HL-60/S4 (cell line): ENCODE results near the gene SVEP1.
"Not testable (repeated sequence)": the region's sequence is repeated elsewhere in the genome, so short reads cannot be mapped to it uniquely, and the experiment has no call there.

ENCODE experiments used
- in situ Hi-C: fragments of 300-500 bp; cut with MboI; formaldehyde crosslinking; loops from 2 replicates; pipeline ENCODE4 v1.14.3; 2022; ENCODE audit warnings: low sequenced_read_pairs

SVEP1 gene

GRCh38 chr9:110452227-110452801, 127.2 kb downstream of the SVEP1 start:
- in situ Hi-C loops: no loop called here

- in situ Hi-C loops: no loop called here
These were observed 127.8 kb downstream of the SVEP1 start for GRCh38 chr9:110451726-110452125.

GRCh38 chr9:110447476-110447875, 132.1 kb downstream of the SVEP1 start:
- in situ Hi-C loops: no loop called here

- in situ Hi-C loops: no loop called here
These were observed 133.4 kb downstream of the SVEP1 start for GRCh38 chr9:110446171-110446570.

- in situ Hi-C loops: no loop called here
These were observed 134.6 kb downstream of the SVEP1 start for GRCh38 chr9:110444911-110445310.

GRCh38 chr9:110443866-110444220, 135.7 kb downstream of the SVEP1 start:
- in situ Hi-C loops: no loop called here

GRCh38 chr9:110443146-110443865, 136.2 kb downstream of the SVEP1 start:
- in situ Hi-C loops: no loop called here

- in situ Hi-C loops: no loop called here
These were observed 138.7 kb downstream of the SVEP1 start for GRCh38 chr9:110440796-110441195.

- in situ Hi-C loops: no loop called here
These were observed 139.4 kb downstream of the SVEP1 start for GRCh38 chr9:110440172-110440571.

- in situ Hi-C loops: no loop called here
These were observed 147.3 kb downstream of the SVEP1 start for GRCh38 chr9:110432253-110432652.

- in situ Hi-C loops: no loop called here
These were observed 150.1 kb downstream of the SVEP1 start for GRCh38 chr9:110429453-110429852.

- in situ Hi-C loops: no loop called here
These were observed 151.9 kb downstream of the SVEP1 start for GRCh38 chr9:110427497-110428104.

GRCh38 chr9:110426052-110426709, 153.4 kb downstream of the SVEP1 start:
- in situ Hi-C loops: no loop called here

- in situ Hi-C loops: no loop called here
These were observed 165.1 kb downstream of the SVEP1 start for GRCh38 chr9:110414471-110414870.

- in situ Hi-C loops: no loop called here
These were observed 168.6 kb downstream of the SVEP1 start for GRCh38 chr9:110410961-110411360.

- in situ Hi-C loops: no loop called here
These were observed 170.9 kb downstream of the SVEP1 start for GRCh38 chr9:110408598-110408997.

- in situ Hi-C loops: no loop called here
These were observed 173.6 kb downstream of the SVEP1 start for GRCh38 chr9:110405858-110406443.

- in situ Hi-C loops: no loop called here
These were observed 175.1 kb downstream of the SVEP1 start for GRCh38 chr9:110404473-110404872.

GRCh38 chr9:110399983-110400382, 179.6 kb downstream of the SVEP1 start:
- in situ Hi-C loops: no loop called here

GRCh38 chr9:110398992-110399391, 180.5 kb downstream of the SVEP1 start:
- in situ Hi-C loops: not testable (repeated sequence)

GRCh38 chr9:110391826-110392485, 187.6 kb downstream of the SVEP1 start:
- in situ Hi-C loops: no loop called here
